K562 (cell line): ENCODE results near the gene GPC1. TPM values are rescaled to one million over a fixed set of nuclear protein-coding genes. Genes with fewer than 3 reads are reported as not detected.

Experiments
- ATAC-seq: fragments of 200-7000 bp; cut with Tn5 transposase; 3 replicates; pipeline ENCODE4 v1.9.1; 2020; ENCODE audit warnings: moderate library complexity
- BruUV-seq: library from RNA; stranded (reverse); fragments of 400-500 nt; replicated peaks from 2 replicates; lab custom pipeline; 2021; lab: Mats Ljungman, UMichigan
- CTCF ChIA-PET: fragments of 300-600 bp; formaldehyde crosslinking; extraction: SDS; loops from one replicate; lab custom pipeline; 2021; ENCODE audit warnings: low intra/inter-chr PET ratio; lab: Yijun Ruan, JAX
- POLR2A ChIA-PET: fragments of 300-600, 350-650 bp; sonication (Branson Sonifier 250); formaldehyde crosslinking; extraction: SDS; loops from one replicate; lab custom pipeline; 2021; ENCODE audit warnings: antibody characterized with exemption, inconsistent platforms; lab: Yijun Ruan, JAX
- DNase-seq, 4 experiments: peaks; one replicate each; pipeline versions ENCODE4 v3.0.0 to v3.0.0-alpha.2; 2011 to 2018; ENCODE audit warnings: low spot score in 3 of 4, mixed read lengths in 3 of 4; ENCODE audit errors: extremely low read depth in 1 of 4
- FAIRE-seq: peaks from 2 replicates; lab custom pipeline; 2011; peaks lifted over from hg19 to GRCh38; lab: Jason Lieb, UNC
- H2AFZ ChIP-seq: 2 replicates; pipeline ENCODE4 v1.6.0; 2011; ENCODE audit warnings: low read depth, low read length, control low read depth, inconsistent platforms
- H3K27ac ChIP-seq: fragments of 200-600 bp; 3 replicates; pipeline ENCODE4 v1.8.0; 2011; ENCODE audit warnings: low read depth, mild to moderate bottlenecking, control low read depth, inconsistent platforms, low read length, moderate library complexity, mixed read lengths; ENCODE audit errors: extremely low read depth
- H3K27me3 ChIP-seq, 2 experiments: fragments of 300-600 bp in 1 of 2; 2 replicates in 1 of 2; 3 replicates in 1 of 2; pipeline versions ENCODE4 v1.6.0 to v1.8.0; 2011; ENCODE audit warnings: inconsistent platforms in 2 of 2, low read length in 2 of 2, mild to moderate bottlenecking in 1 of 2, mixed read lengths in 1 of 2, moderate library complexity in 1 of 2; ENCODE audit not compliant: control insufficient read depth in 2 of 2, insufficient read depth in 2 of 2
- H3K36me3 ChIP-seq: fragments of 300-600 bp; 3 replicates; pipeline ENCODE4 v1.8.0; 2011; ENCODE audit warnings: mild to moderate bottlenecking, low read length, inconsistent platforms; ENCODE audit not compliant: control insufficient read depth, insufficient read depth
- H3K4me1 ChIP-seq, 2 experiments: fragments of 200-600 bp in 1 of 2; replicated peaks in 1 of 2; 2 replicates in 1 of 2; 3 replicates in 1 of 2; pipeline versions ENCODE4 v1.5.1 to v1.8.0; 2011; ENCODE audit warnings: inconsistent platforms in 2 of 2, low read length in 2 of 2, mild to moderate bottlenecking in 1 of 2, mixed read lengths in 1 of 2, moderate library complexity in 1 of 2; ENCODE audit not compliant: control insufficient read depth in 2 of 2, insufficient read depth in 2 of 2
- H3K4me2 ChIP-seq: 2 replicates; pipeline ENCODE4 v1.6.1; 2011; ENCODE audit warnings: low read length, control low read depth, inconsistent platforms, mixed read lengths; ENCODE audit not compliant: insufficient read depth
- H3K4me3 ChIP-seq: fragments of 200-600 bp; sonication (generic), shearing (Covaris generic); 2 replicates; pipeline ENCODE4 v1.5.1; 2016; ENCODE audit warnings: control low read depth, inconsistent platforms
- H3K79me2 ChIP-seq: fragments of 200-600 bp; 3 replicates; pipeline ENCODE4 v1.8.0; 2011; ENCODE audit warnings: low read length, inconsistent platforms; ENCODE audit not compliant: control insufficient read depth, insufficient read depth
- H3K9ac ChIP-seq, 2 experiments: 2 replicates each; pipeline versions ENCODE4 v1.6.0 to v1.6.1; 2011; ENCODE audit warnings: low read depth in 2 of 2, low read length in 2 of 2, control low read depth in 1 of 2, inconsistent platforms in 1 of 2, mild to moderate bottlenecking in 1 of 2, mixed read lengths in 1 of 2; ENCODE audit not compliant: insufficient read depth in 1 of 2
- H3K9me1 ChIP-seq: one replicate; pipeline ENCODE4 v1.6.0; 2011; ENCODE audit warnings: inconsistent platforms, mild to moderate bottlenecking, low read length, moderate library complexity; ENCODE audit not compliant: control insufficient read depth, insufficient read depth
- H3K9me3 ChIP-seq: replicated peaks from 2 replicates; pipeline ENCODE4 v1.5.1; 2011; ENCODE audit warnings: low read depth, low read length, inconsistent platforms; ENCODE audit not compliant: control insufficient read depth, insufficient read depth
- H4K20me1 ChIP-seq: replicated peaks from 2 replicates; pipeline ENCODE4 v1.6.1; 2011; ENCODE audit warnings: low read length, inconsistent platforms, mixed read lengths; ENCODE audit not compliant: control insufficient read depth, insufficient read depth
- BCLAF1 ChIP-seq, 2 experiments: fragments of 450-650 bp in 1 of 2; IDR thresholded peaks; 2 replicates each; pipeline ENCODE4 v1.6.1; 2011 to 2017; ENCODE audit warnings: low read depth in 2 of 2, antibody characterized with exemption in 1 of 2, borderline replicate concordance in 1 of 2, low read length in 1 of 2, mild to moderate bottlenecking in 1 of 2, mixed read lengths in 1 of 2; ENCODE audit not compliant: control insufficient read depth in 1 of 2
- CREB1 ChIP-seq, 2 experiments: sonication (generic) in 1 of 2; formaldehyde crosslinking in 1 of 2; IDR thresholded peaks; 2 replicates each; pipeline versions ENCODE4 v1.6.1 to v1.8.0; 2012 to 2022; ENCODE audit warnings: inconsistent platforms in 1 of 2, mild to moderate bottlenecking in 1 of 2, missing genetic modification reagents in 1 of 2, moderate library complexity in 1 of 2
- CREBBP ChIP-seq: IDR thresholded peaks from one replicate; pipeline ENCODE4 v1.6.1; 2012; ENCODE audit warnings: low read depth, mild to moderate bottlenecking, control low read depth, inconsistent platforms, low read length
- ILK ChIP-seq: fragments of 450-650 bp; IDR thresholded peaks from 2 replicates; pipeline ENCODE4 v1.6.1; 2016; ENCODE audit warnings: missing genetic modification characterization, low read depth, mild to moderate bottlenecking, missing compliant biosample characterization, moderate library complexity, borderline replicate concordance
- KAT2B ChIP-seq: IDR thresholded peaks from one replicate; pipeline ENCODE4 v1.6.1; 2012; ENCODE audit warnings: low read depth, mild to moderate bottlenecking, control low read depth, inconsistent platforms, low read length, moderate library complexity
- KLF16 ChIP-seq: IDR thresholded peaks from 2 replicates; pipeline ENCODE4 v1.6.1; 2016; ENCODE audit warnings: antibody characterized with exemption
- MAFK ChIP-seq: IDR thresholded peaks from 2 replicates; pipeline ENCODE4 v1.6.1; 2011; ENCODE audit warnings: low read length, improper control_type of control experiment
- OTX1 ChIP-seq: fragments of 450-650 bp; formaldehyde crosslinking; IDR thresholded peaks from 2 replicates; pipeline ENCODE4 v1.4.0; 2022; ENCODE audit warnings: mild to moderate bottlenecking
- POLR2G ChIP-seq: fragments of 200-400 bp; formaldehyde crosslinking; IDR thresholded peaks from 2 replicates; pipeline ENCODE4 v1.6.1; 2017; ENCODE audit warnings: low read depth, mild to moderate bottlenecking, antibody characterized with exemption, low read length, moderate library complexity
- SIN3B ChIP-seq: fragments of 450-650 bp; IDR thresholded peaks from 2 replicates; pipeline ENCODE4 v1.6.1; 2017; ENCODE audit warnings: low read depth, mild to moderate bottlenecking, moderate library complexity
- U2AF2 ChIP-seq: fragments of 200-400 bp; formaldehyde crosslinking; optimal IDR thresholded peaks from 2 replicates; pipeline ENCODE3; 2017; ENCODE audit warnings: low read depth, mild to moderate bottlenecking, low read length
- ZBTB17 ChIP-seq: fragments of 450-650 bp; formaldehyde crosslinking; IDR thresholded peaks from 2 replicates; pipeline ENCODE4 v1.4.0; 2020; ENCODE audit warnings: mild to moderate bottlenecking
- ZKSCAN8 ChIP-seq: fragments of 200-800 bp; sonication (Bioruptor generic); IDR thresholded peaks from 2 replicates; pipeline ENCODE4 v1.6.1; 2016; ENCODE audit warnings: missing genetic modification characterization, missing compliant biosample characterization
- ZNF280B ChIP-seq: fragments of 250-450 bp; sonication (Bioruptor Pico); IDR thresholded peaks from 2 replicates; pipeline ENCODE4 v1.5.1; 2021; ENCODE audit warnings: mild to moderate bottlenecking
- ZNF57 ChIP-seq: fragments of 450-650 bp; formaldehyde crosslinking; IDR thresholded peaks from 2 replicates; pipeline ENCODE4 v1.4.0; 2020; ENCODE audit warnings: mild to moderate bottlenecking, moderate library complexity
- WGBS: fragments of 100-300 bp; shearing (Covaris generic); methylation state at CpG from one replicate; pipeline ENCODE4 v1.1.6; 2016; ENCODE audit warnings: low coverage, mixed read lengths; ENCODE audit not compliant: insufficient coverage; ENCODE audit errors: missing lambda C conversion rate; 5-methylcytosine and 5-hydroxymethylcytosine counted together
- in situ Hi-C: fragments of 300-500 bp; cut with MboI; formaldehyde crosslinking; loops from 4 replicates; pipeline ENCODE4 v1.15.0; 2018; ENCODE audit warnings: inconsistent platforms, mixed read lengths
- intact Hi-C: fragments of 100-400 bp; cut with micrococcal nuclease; formaldehyde crosslinking; loops from 2 replicates; pipeline ENCODE4 v1.14.2; 2022
- polyA plus RNA-seq, 8 experiments: library from polyadenylated mRNA; depleted of rRNA in 4 of 8; stranded (reverse) in 5 of 8; unstranded in 3 of 8; fragments of >200 nt; fragmentation: Nextera tagmentation in 2 of 8; fragmentation: Illumina TruSeq in 1 of 8; extraction: Ambion mirVana in 2 of 8; extraction: Trizol in 1 of 8; gene quantifications; 2 replicates each; pipeline versions ENCODE4 v1.2.1 to v1.2.3, GENCODE V29; 2011 to 2014; ENCODE audit warnings: inconsistent platforms in 1 of 8, missing spikeins in 1 of 8
- total RNA-seq, 7 experiments: library from RNA; depleted of rRNA in 6 of 7; stranded (reverse); fragments of >200 nt in 6 of 7; fragmentation: Illumina TruSeq in 2 of 7; extraction: Trizol in 2 of 7; gene quantifications; 2 replicates each; pipeline versions ENCODE4 v1.2.1 to v1.2.3, GENCODE V29; 2011 to 2021; ENCODE audit warnings: low replicate concordance in 1 of 7
- TF ChIP-seq, protein P1 (sequence below): sonication (generic); formaldehyde crosslinking; IDR thresholded peaks from 2 replicates; pipeline ENCODE4 v1.8.0; 2022; ENCODE audit warnings: mild to moderate bottlenecking, low read depth, missing genetic modification reagents

GPC1 gene
- total and polyA plus RNA-seq, 9 of the 15 experiments (the other 6 are each of a cell fraction or from before 2014, with no cell fraction given) = 0.07 to 0.82 (median 0.14) TPM; not detected in 3

GRCh38 chr2:240448387-240449274 is 13.2 kb downstream of the GPC1 start:
- WGBS = 6% methylated on average over 16 of the region's 23 CpGs
- H2AFZ ChIP-seq = no peak overlapping the region
- no peaks in the 10 kb centered on the region for H3K9me1 ChIP-seq
- peaks cover 0 to 74% of the 10 kb centered on the region in 2 experiments; a peak in 3 of 5 replicates for H3K27me3 ChIP-seq
- H3K9me3 ChIP-seq = no peaks in the 10 kb centered on the region
- FAIRE-seq (no peak), ATAC-seq (no peak), DNase-seq (no peak)
- H3K36me3 ChIP-seq = no peaks in the 10 kb centered on the region
- intact Hi-C loops = no loop called here
- H3K27ac ChIP-seq = no peak overlapping the region
- BruUV-seq = no TSS peak
- H3K79me2 ChIP-seq = no peaks in the 10 kb centered on the region
- no peaks in the 10 kb centered on the region; the same call in none of the 2 replicates for H4K20me1 ChIP-seq
- peaks cover 0 to 36% of the 10 kb centered on the region in 2 experiments; a peak in 2 of 5 replicates for H3K4me1 ChIP-seq
- POLR2A ChIA-PET = no interaction called here
- in situ Hi-C loops = no loop called here
- H3K9ac ChIP-seq = no peak overlapping the region
- no peak overlapping the region for H3K4me3 ChIP-seq
- no peak overlapping the region for H3K4me2 ChIP-seq
- CTCF ChIA-PET = no interaction called here
- TF ChIP-seq U2AF2 (no peak), CREB1 (IDR thresholded peaks at IDR 0.05) (no peak), CREB1 (CRISPR knock-in tag; IDR thresholded peaks at IDR 0.05) (no peak), POLR2G (no peak), CREBBP (no peak), KAT2B (no peak), OTX1 (CRISPR knock-in tag) (no peak), ILK (no peak), BCLAF1 (IDR thresholded peaks at IDR 0.05; ENCODE audit: borderline replicate concordance in 1 of 2, control insufficient read depth in 1 of 2, low read depth in 2 of 2, low read length in 1 of 2) (no peak), ZNF57 (CRISPR knock-in tag) (no peak), KLF16 (no peak), MAFK (no peak), ZNF280B (CRISPR knock-in tag) (no peak), ZBTB17 (CRISPR knock-in tag) (no peak), SIN3B (no peak), ZKSCAN8 (CRISPR knock-in tag) (no peak)
- TF ChIP-seq, protein P1, sequence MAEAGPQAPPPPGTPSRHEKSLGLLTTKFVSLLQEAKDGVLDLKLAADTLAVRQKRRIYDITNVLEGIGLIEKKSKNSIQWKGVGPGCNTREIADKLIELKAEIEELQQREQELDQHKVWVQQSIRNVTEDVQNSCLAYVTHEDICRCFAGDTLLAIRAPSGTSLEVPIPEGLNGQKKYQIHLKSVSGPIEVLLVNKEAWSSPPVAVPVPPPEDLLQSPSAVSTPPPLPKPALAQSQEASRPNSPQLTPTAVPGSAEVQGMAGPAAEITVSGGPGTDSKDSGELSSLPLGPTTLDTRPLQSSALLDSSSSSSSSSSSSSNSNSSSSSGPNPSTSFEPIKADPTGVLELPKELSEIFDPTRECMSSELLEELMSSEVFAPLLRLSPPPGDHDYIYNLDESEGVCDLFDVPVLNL (CRISPR knock-in tag) = no peak
